Upper lobe of left lung (tissue), 4 donors: Measurements from ENCODE around the gene SLC38A9.

Source experiments
- CTCF ChIP-seq, 6 experiments: fragments of 450-650 bp in 4 of 6; fragments of 200-600 bp in 2 of 6; sonication (generic) in 2 of 6; IDR thresholded peaks; one replicate each; pipeline ENCODE4 v1.5.1; 2016 to 2019; ENCODE audit warnings: antibody characterized with exemption in 6 of 6
- EP300 ChIP-seq, 4 donors: sonication (generic); formaldehyde crosslinking; IDR thresholded peaks; one replicate each; pipeline ENCODE4 v1.5.1; 2017; ENCODE audit warnings: antibody characterized with exemption in 4 of 4, control low read depth in 2 of 4
- POLR2A ChIP-seq, 4 donors: fragments of 450-650 bp; IDR thresholded peaks; one replicate each; pipeline ENCODE4 v1.5.1; 2016 to 2017; ENCODE audit warnings: antibody characterized with exemption in 4 of 4, mild to moderate bottlenecking in 2 of 4
- POLR2AphosphoS5 ChIP-seq, 2 donors: sonication (generic); formaldehyde crosslinking; IDR thresholded peaks; one replicate each; pipeline ENCODE4 v1.5.1; 2017; ENCODE audit warnings: antibody characterized with exemption in 2 of 2

GRCh38 chr5:55624841-55625588 is 87.1 kb downstream of the SLC38A9 start:
- TF ChIP-seq POLR2A (IDR thresholded peaks at IDR 0.05) (no peak), CTCF (IDR thresholded peaks at IDR 0.05) (no peak), EP300 (IDR thresholded peaks at IDR 0.05) (no peak), POLR2AphosphoS5 (IDR thresholded peaks at IDR 0.05) (no peak)
